ENCODE measurements around the gene CD83. TPM values are rescaled to one million over a fixed set of nuclear protein-coding genes. Genes with fewer than 3 reads are reported as not detected.

CD83 gene
- total RNA-seq, 4 donors from 2014 or later = 0.27 to 0.72 (median 0.56) TPM; not detected in 1

DNA sequence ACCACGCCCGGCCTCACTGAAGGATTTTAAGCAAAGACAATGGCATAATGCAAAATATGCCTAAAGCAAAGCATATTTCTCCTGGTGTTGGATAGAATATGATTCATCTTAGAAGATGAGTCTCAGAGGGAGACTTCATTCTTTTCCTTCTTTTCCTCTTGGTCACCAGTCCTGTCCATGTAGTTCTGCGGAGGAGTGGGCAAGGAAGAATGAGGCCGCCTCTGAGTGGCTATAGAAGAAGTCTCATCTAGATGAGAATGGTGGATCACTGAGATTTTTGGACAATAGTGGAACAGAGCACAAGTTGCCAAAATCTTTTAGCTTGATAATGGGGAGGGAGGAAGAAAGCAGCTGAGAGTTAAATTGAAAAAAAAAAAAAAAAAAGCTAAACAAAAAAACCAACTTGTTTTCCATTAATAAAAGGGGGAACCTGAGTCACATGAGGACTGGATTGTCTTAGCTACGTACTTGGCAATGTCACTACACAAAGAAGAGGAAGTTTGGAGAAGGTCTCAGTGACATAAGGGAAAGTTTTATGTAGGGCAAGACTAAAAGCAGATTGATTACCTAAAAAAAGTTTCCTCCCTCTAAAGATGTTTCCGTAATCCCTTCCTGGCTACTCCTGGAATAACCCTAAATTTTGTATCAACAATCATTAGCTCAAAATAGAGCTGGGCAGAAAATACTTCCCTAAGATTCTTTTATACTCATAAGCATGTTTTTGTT is 6.0 kb downstream of the CD83 start:
- no peak for DNase-seq
- no peaks in the 10 kb centered on the region for H3K9me3 ChIP-seq
- TF ChIP-seq, protein P1, sequence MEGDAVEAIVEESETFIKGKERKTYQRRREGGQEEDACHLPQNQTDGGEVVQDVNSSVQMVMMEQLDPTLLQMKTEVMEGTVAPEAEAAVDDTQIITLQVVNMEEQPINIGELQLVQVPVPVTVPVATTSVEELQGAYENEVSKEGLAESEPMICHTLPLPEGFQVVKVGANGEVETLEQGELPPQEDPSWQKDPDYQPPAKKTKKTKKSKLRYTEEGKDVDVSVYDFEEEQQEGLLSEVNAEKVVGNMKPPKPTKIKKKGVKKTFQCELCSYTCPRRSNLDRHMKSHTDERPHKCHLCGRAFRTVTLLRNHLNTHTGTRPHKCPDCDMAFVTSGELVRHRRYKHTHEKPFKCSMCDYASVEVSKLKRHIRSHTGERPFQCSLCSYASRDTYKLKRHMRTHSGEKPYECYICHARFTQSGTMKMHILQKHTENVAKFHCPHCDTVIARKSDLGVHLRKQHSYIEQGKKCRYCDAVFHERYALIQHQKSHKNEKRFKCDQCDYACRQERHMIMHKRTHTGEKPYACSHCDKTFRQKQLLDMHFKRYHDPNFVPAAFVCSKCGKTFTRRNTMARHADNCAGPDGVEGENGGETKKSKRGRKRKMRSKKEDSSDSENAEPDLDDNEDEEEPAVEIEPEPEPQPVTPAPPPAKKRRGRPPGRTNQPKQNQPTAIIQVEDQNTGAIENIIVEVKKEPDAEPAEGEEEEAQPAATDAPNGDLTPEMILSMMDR (IDR thresholded peaks at IDR 0.05 in 4 of 5, conservative IDR thresholded peaks at IDR 0.05 in 1 of 5) = no peak
- TF ChIP-seq POLR2A (IDR thresholded peaks at IDR 0.05) = no peak
- intact Hi-C loops (cut with DNase I; ENCODE audit: low total_unique reads) (no loop called here), in situ Hi-C loops (cut with MboI; ENCODE audit: low sequenced_read_pairs in 4 of 4) (no loop called here)
- H3K27me3 ChIP-seq = no peaks in the 10 kb centered on the region
- peak overlapping the region in 2 of 4 donors; percentile 35 to 47 for H3K27ac ChIP-seq
- H3K4me3 ChIP-seq = no peak overlapping the region
- H3K4me1 ChIP-seq = peaks cover 0 to 8% of the 10 kb centered on the region in 2 donors
- ATAC-seq = peak in 1 of 2 donors; percentile 77
- H3K36me3 ChIP-seq = no peaks in the 10 kb centered on the region

DNA sequence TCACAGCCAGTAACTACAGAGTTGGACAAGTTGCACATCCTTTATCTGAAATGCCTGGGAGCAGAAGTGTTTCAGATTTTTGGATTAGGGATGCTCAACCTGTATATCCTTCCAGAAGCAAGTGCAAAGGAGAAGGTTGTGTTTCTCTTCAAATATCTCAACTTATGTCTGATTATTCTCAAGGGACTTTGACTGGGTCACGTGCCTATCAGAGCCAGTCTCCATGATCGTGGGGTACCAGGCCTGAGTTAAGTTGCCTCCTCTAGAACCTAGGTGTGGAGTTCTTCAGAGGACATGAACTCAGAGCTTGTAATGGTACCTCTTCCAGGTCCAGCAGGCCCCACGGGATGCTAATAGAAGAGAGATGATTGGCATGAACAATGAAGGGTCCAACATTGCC is 7.8 kb downstream of the CD83 start:
- intact Hi-C loops (cut with DNase I; ENCODE audit: low total_unique reads) = no loop called here
- in situ Hi-C loops (cut with MboI; ENCODE audit: low sequenced_read_pairs in 4 of 4) = no loop called here
- TF ChIP-seq, protein P1 (IDR thresholded peaks at IDR 0.05 in 4 of 5, conservative IDR thresholded peaks at IDR 0.05 in 1 of 5) = no peak
- no peak for TF ChIP-seq POLR2A (IDR thresholded peaks at IDR 0.05)
- H3K9me3 ChIP-seq = no peaks in the 10 kb centered on the region
- no peak overlapping the region for H3K27ac ChIP-seq
- no peaks in the 10 kb centered on the region for H3K27me3 ChIP-seq
- peaks cover 0 to 3% of the 10 kb centered on the region in 2 donors for H3K4me1 ChIP-seq
- H3K4me3 ChIP-seq = no peak overlapping the region
- H3K36me3 ChIP-seq = no peaks in the 10 kb centered on the region
- DNase-seq (no peak), ATAC-seq (no peak)

DNA sequence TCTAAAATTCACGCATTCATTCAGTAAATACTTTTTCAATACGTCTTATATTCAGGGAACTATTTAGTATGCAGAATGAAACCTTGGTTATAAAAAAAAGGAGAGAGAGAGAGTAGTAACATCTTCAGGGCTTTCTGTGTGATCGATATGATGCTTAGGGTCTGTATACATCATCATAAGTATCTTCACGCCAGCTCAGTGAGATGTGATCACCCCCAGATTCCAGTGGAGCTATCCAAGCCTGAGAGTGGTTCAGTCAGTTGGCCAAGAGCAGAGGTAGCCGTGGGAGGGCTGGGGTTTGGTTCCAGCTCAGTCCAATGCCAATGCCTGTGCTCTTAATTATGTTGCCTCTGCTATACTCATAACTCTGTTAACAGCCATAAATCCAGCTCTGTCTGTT is 8.6 kb downstream of the CD83 start:
- Histone ChIP-seq H3K36me3 (no peaks in the 10 kb centered on the region), H3K27me3 (no peaks in the 10 kb centered on the region), H3K27ac (no peak overlapping the region), H3K4me1 (peaks cover 0 to 3% of the 10 kb centered on the region in 2 donors), H3K4me3 (no peak overlapping the region), H3K9me3 (no peaks in the 10 kb centered on the region)
- in situ Hi-C loops (cut with MboI; ENCODE audit: low sequenced_read_pairs in 4 of 4) = no loop called here
- ATAC-seq = no peak
- no peak for DNase-seq
- intact Hi-C loops (cut with DNase I; ENCODE audit: low total_unique reads) = no loop called here
- TF ChIP-seq, protein P1 (IDR thresholded peaks at IDR 0.05 in 4 of 5, conservative IDR thresholded peaks at IDR 0.05 in 1 of 5) = no peak
- no peak for TF ChIP-seq POLR2A (IDR thresholded peaks at IDR 0.05)

DNA sequence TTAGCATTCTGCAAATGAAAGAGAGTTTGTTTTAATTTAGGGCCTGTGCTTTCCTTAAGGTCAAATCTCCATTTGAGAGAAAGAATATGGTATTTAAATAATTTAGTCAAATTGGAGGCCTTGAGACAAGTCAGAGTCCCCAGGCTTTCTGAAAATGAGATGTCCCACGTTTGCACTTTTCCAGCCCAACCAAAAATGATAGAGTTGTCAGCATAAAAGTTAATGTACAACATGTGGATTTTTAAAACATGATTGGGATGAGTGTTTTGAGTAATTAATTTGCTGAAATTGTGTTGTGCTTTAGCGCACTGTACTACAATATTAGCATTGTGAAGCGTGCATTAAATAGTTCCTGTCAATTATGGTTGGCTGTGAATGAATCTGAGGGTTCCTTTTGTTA is 10.0 kb downstream of the CD83 start:
- TF ChIP-seq, protein P1 (IDR thresholded peaks at IDR 0.05 in 4 of 5, conservative IDR thresholded peaks at IDR 0.05 in 1 of 5) = no peak
- peaks cover 0 to 3% of the 10 kb centered on the region in 2 donors for H3K4me1 ChIP-seq
- H3K27me3 ChIP-seq = no peaks in the 10 kb centered on the region
- no peak for DNase-seq
- H3K4me3 ChIP-seq = no peak overlapping the region
- H3K27ac ChIP-seq = no peak overlapping the region
- H3K36me3 ChIP-seq = no peaks in the 10 kb centered on the region
- no peak for ATAC-seq
- intact Hi-C loops (cut with DNase I; ENCODE audit: low total_unique reads) (no loop called here), in situ Hi-C loops (cut with MboI; ENCODE audit: low sequenced_read_pairs in 4 of 4) (no loop called here)
- H3K9me3 ChIP-seq = no peaks in the 10 kb centered on the region

- Histone ChIP-seq H3K4me1 (peaks cover 0 to 3% of the 10 kb centered on the region in 2 donors), H3K36me3 (no peaks in the 10 kb centered on the region), H3K27ac (no peak overlapping the region), H3K9me3 (no peaks in the 10 kb centered on the region), H3K27me3 (no peaks in the 10 kb centered on the region), H3K4me3 (no peak overlapping the region)
- intact Hi-C loops (cut with DNase I; ENCODE audit: low total_unique reads) = no loop called here
- in situ Hi-C loops (cut with MboI; ENCODE audit: low sequenced_read_pairs in 4 of 4) = no loop called here
- TF ChIP-seq, protein P1 (IDR thresholded peaks at IDR 0.05 in 4 of 5, conservative IDR thresholded peaks at IDR 0.05 in 1 of 5) = no peak
- no peak for TF ChIP-seq POLR2A (IDR thresholded peaks at IDR 0.05)
- DNase-seq = no peak
- ATAC-seq = no peak
Observed at GRCh38 chr6:14128012-14128411, 10.4 kb downstream of the CD83 start.

All from gastrocnemius medialis (tissue), 4 donors.